Measurements from ENCODE around the gene CPNE4.

DNA sequence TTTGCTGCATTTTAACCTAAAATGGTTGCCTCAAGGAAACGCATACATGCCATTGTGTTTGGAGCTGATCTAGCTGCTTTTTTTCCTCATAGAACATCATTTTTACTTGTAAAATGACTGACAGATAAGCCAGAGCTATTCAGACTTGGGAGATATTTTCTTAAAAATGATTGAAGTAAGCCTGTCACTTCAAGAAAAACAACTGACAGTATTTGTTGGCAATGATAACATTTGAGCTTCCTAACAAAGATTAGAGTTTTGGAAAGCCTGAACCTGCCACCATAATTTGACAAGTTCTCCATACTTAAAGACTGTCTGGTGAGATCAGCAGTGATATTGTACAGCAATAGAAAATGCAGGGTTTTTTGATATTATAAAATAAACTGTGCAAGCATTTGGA lies 504.4 kb downstream of the CPNE4 start:
- TF ChIP-seq, protein P1, sequence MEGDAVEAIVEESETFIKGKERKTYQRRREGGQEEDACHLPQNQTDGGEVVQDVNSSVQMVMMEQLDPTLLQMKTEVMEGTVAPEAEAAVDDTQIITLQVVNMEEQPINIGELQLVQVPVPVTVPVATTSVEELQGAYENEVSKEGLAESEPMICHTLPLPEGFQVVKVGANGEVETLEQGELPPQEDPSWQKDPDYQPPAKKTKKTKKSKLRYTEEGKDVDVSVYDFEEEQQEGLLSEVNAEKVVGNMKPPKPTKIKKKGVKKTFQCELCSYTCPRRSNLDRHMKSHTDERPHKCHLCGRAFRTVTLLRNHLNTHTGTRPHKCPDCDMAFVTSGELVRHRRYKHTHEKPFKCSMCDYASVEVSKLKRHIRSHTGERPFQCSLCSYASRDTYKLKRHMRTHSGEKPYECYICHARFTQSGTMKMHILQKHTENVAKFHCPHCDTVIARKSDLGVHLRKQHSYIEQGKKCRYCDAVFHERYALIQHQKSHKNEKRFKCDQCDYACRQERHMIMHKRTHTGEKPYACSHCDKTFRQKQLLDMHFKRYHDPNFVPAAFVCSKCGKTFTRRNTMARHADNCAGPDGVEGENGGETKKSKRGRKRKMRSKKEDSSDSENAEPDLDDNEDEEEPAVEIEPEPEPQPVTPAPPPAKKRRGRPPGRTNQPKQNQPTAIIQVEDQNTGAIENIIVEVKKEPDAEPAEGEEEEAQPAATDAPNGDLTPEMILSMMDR (IDR thresholded peaks at IDR 0.05) = no peak
- no peak for TF ChIP-seq POLR2A (IDR thresholded peaks at IDR 0.05)

Data from body of pancreas (tissue), 4 donors.